Right lobe of liver (tissue), 4 donors: ENCODE data around the gene GP5.

ENCODE experiments used
- CTCF ChIP-seq, 4 donors: fragments of 200-600 bp in 3 of 4; fragments of 450-650 bp in 1 of 4; IDR thresholded peaks; one replicate each; pipeline versions ENCODE4 v1.5.1 to v1.8.0; 2016 to 2022; ENCODE audit warnings: antibody characterized with exemption in 4 of 4, mild to moderate bottlenecking in 2 of 4
- POLR2A ChIP-seq: fragments of 450-650 bp; IDR thresholded peaks from one replicate; pipeline ENCODE4 v1.6.1; 2017; ENCODE audit warnings: antibody characterized with exemption, mild to moderate bottlenecking
- donor health status: DM: no; HTN: no; CAD: no.
- donor health status: DM: no; HTN: no; CAD: no.
- donor health status: DM: no; HTN: yes; CAD: no.

- TF ChIP-seq CTCF (IDR thresholded peaks at IDR 0.05) = no peak
- TF ChIP-seq POLR2A = no peak
These were observed 8.4 kb upstream of the GP5 start for GRCh38 chr3:194407423-194407822.
